Activated T-helper 2 cell treated with anti-CD3 and anti-CD28 coated beads, Interferon-gamma antibody, Interleukin-2, Interleukin-4, amounts not matched to agents 10 μg/mL and 5 μg/mL and 100 μg/mL, durations not matched to agents 14 hours and 24 hours and 36 hours (primary cell): ENCODE measurements around the gene PMFBP1. TPM values are rescaled to one million over a fixed set of nuclear protein-coding genes. Genes with fewer than 3 reads are reported as not detected.

Experiments used
- DNase-seq: peaks from one replicate; pipeline ENCODE4 v3.0.0; 2021; ENCODE audit warnings: low spot score
- H3K27ac Mint-ChIP-seq: one replicate; pipeline ENCODE4 v1.8.0; 2021; ENCODE audit warnings: mixed read lengths
- H3K27me3 Mint-ChIP-seq: one replicate; pipeline ENCODE4 v1.8.0; 2021; ENCODE audit warnings: low read depth, mixed read lengths
- H3K36me3 Mint-ChIP-seq: one replicate; pipeline ENCODE4 v1.8.0; 2021; ENCODE audit warnings: low read depth, mixed read lengths
- H3K4me1 Mint-ChIP-seq: one replicate; pipeline ENCODE4 v1.8.0; 2021; ENCODE audit warnings: low read depth, mixed read lengths
- H3K4me3 Mint-ChIP-seq: one replicate; pipeline ENCODE4 v1.8.0; 2021; ENCODE audit warnings: low read depth, mild to moderate bottlenecking, moderate library complexity, mixed read lengths
- H3K9me3 Mint-ChIP-seq: one replicate; pipeline ENCODE4 v1.8.0; 2021; ENCODE audit warnings: mixed read lengths
- intact Hi-C: fragments of 100-400 bp; cut with micrococcal nuclease; formaldehyde crosslinking; loops from one replicate; pipeline ENCODE4 v1.15.1; 2023
- total RNA-seq: library from RNA; stranded (reverse); gene quantifications from 2 replicates; pipeline ENCODE4 v1.2.3, GENCODE V29; 2022

Gene PMFBP1
- total RNA-seq, 1 donor from 2014 or later, result not detected

GRCh38 chr16:72123426-72123825 lies 48.5 kb downstream of the PMFBP1 start:
- Mint-ChIP-seq H3K27ac (no peak overlapping the region), H3K36me3 (no peaks in the 10 kb centered on the region), H3K4me3 (no peak overlapping the region), H3K27me3 (no peaks in the 10 kb centered on the region), H3K4me1 (peaks cover 3% of the 10 kb centered on the region), H3K9me3 (no peaks in the 10 kb centered on the region)
- no peak for DNase-seq
- intact Hi-C loops, result no loop called here

DNA sequence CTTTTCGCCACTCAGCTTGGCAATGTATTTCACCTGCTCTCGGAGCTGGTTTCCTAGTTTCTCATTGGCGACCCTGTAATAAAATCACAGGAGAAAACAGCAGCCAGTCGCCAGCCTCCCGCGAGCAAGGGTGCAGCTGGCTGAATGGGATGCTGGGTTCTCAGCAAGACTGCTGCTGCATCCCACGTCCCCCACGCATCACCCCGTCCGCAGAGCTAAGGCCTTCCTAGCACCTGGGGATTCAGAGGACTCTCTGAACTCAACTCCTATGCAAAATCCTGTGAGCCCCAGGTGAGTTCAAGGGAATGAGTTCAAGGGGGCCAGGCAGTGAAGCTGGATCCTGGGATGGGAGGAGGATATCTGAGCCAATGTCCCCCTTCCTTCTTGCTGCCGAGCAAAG lies 49.0 kb downstream of the PMFBP1 start:
- H3K36me3 Mint-ChIP-seq, result no peaks in the 10 kb centered on the region
- H3K27ac Mint-ChIP-seq, result no peak overlapping the region
- H3K27me3 Mint-ChIP-seq, result no peaks in the 10 kb centered on the region
- intact Hi-C loops, result no loop called here
- H3K9me3 Mint-ChIP-seq, result no peaks in the 10 kb centered on the region
- no peak for DNase-seq
- H3K4me1 Mint-ChIP-seq, result peaks cover 4% of the 10 kb centered on the region
- H3K4me3 Mint-ChIP-seq, result no peak overlapping the region

GRCh38 chr16:72122308-72122707 lies 49.6 kb downstream of the PMFBP1 start:
- Mint-ChIP-seq H3K36me3 (no peaks in the 10 kb centered on the region), H3K4me1 (peaks cover 4% of the 10 kb centered on the region), H3K27ac (no peak overlapping the region), H3K4me3 (no peak overlapping the region), H3K27me3 (no peaks in the 10 kb centered on the region), H3K9me3 (no peaks in the 10 kb centered on the region)
- no peak for DNase-seq
- intact Hi-C loops, result no loop called here

DNA sequence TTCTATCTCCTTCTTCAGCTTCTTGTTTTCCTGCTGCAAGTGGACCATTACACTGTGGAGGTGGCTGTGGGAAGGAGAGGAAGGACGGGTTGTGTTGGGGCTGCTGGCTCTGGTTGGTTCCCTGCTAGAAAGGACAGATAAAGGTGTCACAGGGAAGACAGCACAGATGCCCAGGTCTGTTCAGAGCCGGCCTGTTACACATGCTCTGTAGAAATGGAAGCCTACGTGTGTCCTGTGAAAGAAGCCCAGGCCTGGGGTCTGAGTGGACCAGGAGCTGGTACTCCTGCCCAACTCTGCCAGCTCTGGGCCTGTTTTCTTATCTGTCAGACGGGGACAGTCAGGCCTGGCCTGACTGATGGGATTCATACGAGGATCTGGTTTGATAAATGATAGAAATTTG lies 51.9 kb downstream of the PMFBP1 start:
- DNase-seq, result no peak
- no peak overlapping the region for H3K4me3 Mint-ChIP-seq
- H3K27ac Mint-ChIP-seq, result no peak overlapping the region
- no peaks in the 10 kb centered on the region for H3K36me3 Mint-ChIP-seq
- peaks cover 2% of the 10 kb centered on the region for H3K4me1 Mint-ChIP-seq
- H3K9me3 Mint-ChIP-seq, result no peaks in the 10 kb centered on the region
- no peaks in the 10 kb centered on the region for H3K27me3 Mint-ChIP-seq
- intact Hi-C loops, result no loop called here

DNA sequence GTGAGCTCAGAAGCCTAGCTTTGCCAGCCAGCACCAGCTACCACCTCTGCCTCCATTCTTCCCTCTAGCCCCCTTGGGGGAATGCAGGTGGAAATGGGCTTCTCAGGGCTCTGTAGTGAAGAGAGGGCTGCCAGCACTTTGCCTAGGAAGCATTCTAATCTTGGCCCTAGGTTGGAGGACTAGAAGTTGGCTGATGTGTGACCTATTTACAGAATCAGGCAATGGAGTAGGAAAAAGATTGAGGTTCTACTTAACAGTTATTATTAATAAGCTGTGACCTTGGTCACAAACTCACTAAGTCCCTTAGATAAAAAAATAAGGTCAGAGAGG lies 58.4 kb downstream of the PMFBP1 start:
- H3K36me3 Mint-ChIP-seq, result peaks cover 39% of the 10 kb centered on the region
- no peaks in the 10 kb centered on the region for H3K27me3 Mint-ChIP-seq
- H3K4me3 Mint-ChIP-seq, result no peak overlapping the region
- no peaks in the 10 kb centered on the region for H3K9me3 Mint-ChIP-seq
- H3K27ac Mint-ChIP-seq, result no peak overlapping the region
- H3K4me1 Mint-ChIP-seq, result peaks cover 2% of the 10 kb centered on the region
- intact Hi-C loops, result no loop called here
- no peak for DNase-seq

GRCh38 chr16:72112906-72113615 lies 58.9 kb downstream of the PMFBP1 start:
- Mint-ChIP-seq H3K27ac (no peak overlapping the region), H3K9me3 (no peaks in the 10 kb centered on the region), H3K27me3 (no peaks in the 10 kb centered on the region), H3K4me3 (no peak overlapping the region), H3K36me3 (peaks cover 42% of the 10 kb centered on the region), H3K4me1 (no peaks in the 10 kb centered on the region)
- DNase-seq, result no peak
- intact Hi-C loops, result no loop called here

DNA sequence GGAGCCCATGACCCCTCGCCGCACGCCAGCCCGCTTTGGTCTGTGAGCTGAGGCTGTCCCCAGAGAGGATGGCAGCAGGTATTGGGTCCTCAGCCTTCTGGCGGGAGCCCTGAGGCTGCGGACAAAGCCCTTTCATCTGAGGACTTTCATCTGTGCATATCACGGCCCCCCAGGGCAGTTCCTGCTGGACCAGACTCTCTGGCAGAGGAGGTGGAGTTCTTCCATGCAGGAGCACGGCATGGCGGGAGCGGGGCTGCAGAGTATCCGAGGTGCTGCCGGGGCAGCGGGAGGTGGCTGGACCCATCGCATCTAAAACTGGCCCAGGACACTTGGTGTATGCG lies 59.5 kb downstream of the PMFBP1 start:
- H3K27me3 Mint-ChIP-seq, result no peaks in the 10 kb centered on the region
- H3K36me3 Mint-ChIP-seq, result peaks cover 46% of the 10 kb centered on the region
- H3K27ac Mint-ChIP-seq, result no peak overlapping the region
- DNase-seq, result no peak
- H3K4me1 Mint-ChIP-seq, result no peaks in the 10 kb centered on the region
- H3K9me3 Mint-ChIP-seq, result no peaks in the 10 kb centered on the region
- H3K4me3 Mint-ChIP-seq, result no peak overlapping the region
- intact Hi-C loops, result no loop called here

GRCh38 chr16:72111657-72112451 lies 60.1 kb downstream of the PMFBP1 start:
- intact Hi-C loops, result no loop called here
- H3K9me3 Mint-ChIP-seq, result no peaks in the 10 kb centered on the region
- no peak for DNase-seq
- H3K27ac Mint-ChIP-seq, result no peak overlapping the region
- no peaks in the 10 kb centered on the region for H3K4me1 Mint-ChIP-seq
- H3K36me3 Mint-ChIP-seq, result peaks cover 50% of the 10 kb centered on the region
- no peak overlapping the region for H3K4me3 Mint-ChIP-seq
- no peaks in the 10 kb centered on the region for H3K27me3 Mint-ChIP-seq

GRCh38 chr16:72110662-72111615 lies 61.0 kb downstream of the PMFBP1 start:
- Mint-ChIP-seq H3K27me3 (no peaks in the 10 kb centered on the region), H3K9me3 (no peaks in the 10 kb centered on the region), H3K36me3 (peaks cover 59% of the 10 kb centered on the region), H3K27ac (no peak overlapping the region), H3K4me3 (no peak overlapping the region), H3K4me1 (no peaks in the 10 kb centered on the region)
- no peak for DNase-seq
- intact Hi-C loops, result no loop called here

DNA sequence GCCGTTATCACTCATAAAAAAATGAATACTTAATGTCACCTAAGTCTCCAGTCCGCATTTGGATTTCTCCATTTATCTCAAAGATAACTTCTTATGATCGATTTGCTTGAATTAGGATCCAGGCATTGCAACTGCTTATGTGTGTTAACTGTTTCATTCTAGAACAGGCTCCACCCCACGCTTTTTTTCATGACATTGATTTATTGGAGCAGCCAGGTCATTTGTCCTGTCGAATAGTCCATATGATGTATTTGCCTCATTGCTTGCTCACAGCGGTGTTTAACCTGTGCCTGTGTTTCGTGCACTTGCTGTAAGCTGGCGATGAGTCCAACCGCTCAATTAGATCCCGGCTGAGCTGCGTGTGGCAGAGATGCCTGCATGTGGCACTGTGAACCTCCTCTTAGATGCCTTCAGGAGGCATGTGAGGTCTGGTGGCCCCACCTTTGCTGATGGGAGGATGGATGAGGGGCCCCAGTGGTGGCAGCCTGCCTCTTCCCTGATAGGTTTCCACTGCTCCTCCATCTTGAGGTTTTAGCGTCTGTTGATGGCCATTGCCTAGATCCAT lies 61.9 kb downstream of the PMFBP1 start:
- intact Hi-C loops, result no loop called here
- H3K27ac Mint-ChIP-seq, result no peak overlapping the region
- H3K4me3 Mint-ChIP-seq, result no peak overlapping the region
- DNase-seq, result no peak
- no peaks in the 10 kb centered on the region for H3K4me1 Mint-ChIP-seq
- H3K36me3 Mint-ChIP-seq, result peaks cover 68% of the 10 kb centered on the region
- no peaks in the 10 kb centered on the region for H3K9me3 Mint-ChIP-seq
- H3K27me3 Mint-ChIP-seq, result no peaks in the 10 kb centered on the region

DNA sequence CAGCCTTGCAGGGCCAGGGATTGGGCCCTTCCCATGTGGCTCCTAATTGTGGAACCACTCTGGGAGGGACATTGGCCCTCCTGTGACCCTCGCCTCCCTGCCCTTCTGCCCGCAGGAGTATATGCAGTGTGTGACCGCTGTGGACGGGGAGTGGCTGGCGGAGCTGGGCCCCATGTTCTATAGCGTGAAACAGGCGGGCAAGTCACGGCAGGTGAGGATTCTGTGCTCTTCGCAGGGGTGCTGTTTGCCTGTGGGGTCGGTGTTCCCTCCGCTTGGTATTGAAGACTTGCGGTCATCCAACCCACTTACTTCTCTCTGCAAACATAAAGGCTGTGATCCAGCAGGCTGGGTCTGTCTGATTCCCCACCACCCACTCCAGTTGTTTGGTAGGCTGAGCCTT lies 62.7 kb downstream of the PMFBP1 start:
- H3K9me3 Mint-ChIP-seq, result no peaks in the 10 kb centered on the region
- H3K27me3 Mint-ChIP-seq, result no peaks in the 10 kb centered on the region
- intact Hi-C loops, result no loop called here
- H3K36me3 Mint-ChIP-seq, result peaks cover 76% of the 10 kb centered on the region
- DNase-seq, result no peak
- H3K4me1 Mint-ChIP-seq, result no peaks in the 10 kb centered on the region
- no peak overlapping the region for H3K27ac Mint-ChIP-seq
- H3K4me3 Mint-ChIP-seq, result no peak overlapping the region

- Mint-ChIP-seq H3K36me3 (peaks cover 84% of the 10 kb centered on the region), H3K4me1 (no peaks in the 10 kb centered on the region), H3K9me3 (no peaks in the 10 kb centered on the region), H3K4me3 (no peak overlapping the region), H3K27me3 (no peaks in the 10 kb centered on the region), H3K27ac (no peak overlapping the region)
- DNase-seq, result no peak
- intact Hi-C loops, result no loop called here
These were observed 63.4 kb downstream of the PMFBP1 start for GRCh38 chr16:72108353-72109102.
